ENCODE data around the gene MDM2. TPM values are rescaled to one million over a fixed set of nuclear protein-coding genes. Genes with fewer than 3 reads are reported as not detected.
A peak's percentile ranks its signal among the peaks of the same experiment; 100 is the strongest.

MDM2 gene
- total and polyA plus RNA-seq, 5 experiments from 2014 or later, result 7.6 to 90.4 (median 17.9) TPM

- POLR2A ChIA-PET, result no interaction called here
- DNase-seq (no peak), ATAC-seq (no peak)
- Mint-ChIP-seq H3K36me3 (no peaks in the 10 kb centered on the region), H3K4me3 (peak overlapping the region in 1 of 10 donors; percentile 41), H3K4me1 (peaks cover 3 to 15% (median 5%) of the 10 kb centered on the region in 4 donors), H3K9me3 (no peaks in the 10 kb centered on the region), H3K27me3 (peaks cover 0 to 10% (median 1%) of the 10 kb centered on the region in 5 donors), H3K27ac (no peak overlapping the region)
These were observed 89.0 kb downstream of the MDM2 start for GRCh38 chr12:68896881-68897540.

GRCh38 chr12:68899251-68899771, 91.3 kb downstream of the MDM2 start:
- no peak overlapping the region for H3K27ac Mint-ChIP-seq
- DNase-seq (no peak), ATAC-seq (no peak)
- H3K4me1 Mint-ChIP-seq, result peaks cover 0 to 15% (median 1%) of the 10 kb centered on the region in 4 donors
- POLR2A ChIA-PET, result no interaction called here
- H3K27me3 Mint-ChIP-seq, result peaks cover 0 to 10% (median 0%) of the 10 kb centered on the region in 5 donors
- no peak overlapping the region for H3K4me3 Mint-ChIP-seq
- no peaks in the 10 kb centered on the region for H3K9me3 Mint-ChIP-seq
- H3K36me3 Mint-ChIP-seq, result no peaks in the 10 kb centered on the region

- POLR2A ChIA-PET, result no interaction called here
- ATAC-seq (no peak), DNase-seq (no peak)
- no peaks in the 10 kb centered on the region for H3K9me3 Mint-ChIP-seq
- H3K27me3 Mint-ChIP-seq, result peaks cover 0 to 12% (median 0%) of the 10 kb centered on the region in 5 donors
- peaks cover 0 to 21% (median 2%) of the 10 kb centered on the region in 4 donors for H3K4me1 Mint-ChIP-seq
- H3K4me3 Mint-ChIP-seq, result no peak overlapping the region
- H3K27ac Mint-ChIP-seq, result peak overlapping the region in 1 of 10 donors; percentile 70
- H3K36me3 Mint-ChIP-seq, result no peaks in the 10 kb centered on the region
These were observed 92.3 kb downstream of the MDM2 start for GRCh38 chr12:68900241-68900640.

Other genes starting within 250 kb of the MDM2 start
- 100 to 1,000 TPM; 254 to 288 TPM for gene RAP1B, start 197.3 kb upstream of the MDM2 start, total RNA-seq
- gene RAP1B, start 197.3 kb upstream of the MDM2 start, polyA plus RNA-seq, result 100 to 1,000 TPM; 562 to 708 (median 574) TPM
- 10 to 100 TPM; 69.9 to 78.5 TPM for gene NUP107, start 121.2 kb upstream of the MDM2 start, total RNA-seq
- 10 to 100 TPM; 21.3 to 39.0 (median 24.6) TPM for gene NUP107, start 121.2 kb upstream of the MDM2 start, polyA plus RNA-seq
- 10 to 100 TPM; 11.2 to 12.8 TPM for gene SLC35E3, start 62.0 kb upstream of the MDM2 start, total RNA-seq
- gene SLC35E3, start 62.0 kb upstream of the MDM2 start, polyA plus RNA-seq, result 10 to 100 TPM; 10.9 to 12.0 (median 12.0) TPM
- under 1 TPM; 0.47 to 0.81 TPM for gene CPM, start 125.0 kb downstream of the MDM2 start, total RNA-seq
- gene CPM, start 125.0 kb downstream of the MDM2 start, polyA plus RNA-seq, result under 1 TPM in 1 of 3 donors, not detected in 2; 0.81 TPM

Data from naive thymus-derived CD8-positive, alpha-beta T cell (primary cell).